ENCODE measurements around the gene DUSP8.
"Not testable (repeated sequence)": the region's sequence is repeated elsewhere in the genome, so short reads cannot be mapped to it uniquely, and the experiment has no call there.

DNA sequence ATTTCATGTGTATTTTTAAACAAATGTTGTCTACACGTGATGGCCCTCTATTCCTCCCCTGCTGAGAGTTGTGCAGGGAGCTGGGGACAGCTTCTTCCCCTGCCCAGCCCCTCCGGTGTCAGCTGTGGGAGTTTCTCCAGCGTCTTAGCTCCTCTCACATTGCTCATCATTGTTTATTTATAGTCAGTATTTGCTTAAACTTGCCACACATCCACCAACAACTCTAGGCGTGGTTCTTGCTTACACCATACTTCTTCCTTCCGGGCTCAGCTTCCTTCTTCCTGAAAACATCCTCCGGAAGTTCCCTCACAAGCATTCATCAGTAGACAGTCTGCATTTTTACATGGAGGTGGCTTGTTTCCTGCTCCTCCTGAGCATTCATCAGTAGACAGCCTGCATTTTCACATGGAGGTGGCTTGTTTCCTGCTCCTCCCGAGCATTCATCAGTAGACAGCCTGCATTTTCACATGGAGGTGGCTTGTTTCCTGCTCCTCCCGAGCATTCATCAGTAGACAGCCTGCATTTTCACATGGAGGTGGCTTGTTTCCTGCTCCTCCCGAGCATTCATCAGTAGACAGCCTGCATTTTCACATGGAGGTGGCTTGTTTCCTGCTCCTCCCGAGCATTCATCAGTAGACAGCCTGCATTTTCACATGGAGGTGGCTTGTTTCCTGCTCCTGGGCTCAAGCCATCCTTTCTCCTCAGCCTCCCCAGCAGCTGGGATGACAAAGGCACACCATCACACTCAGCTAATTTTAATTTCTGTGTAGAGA lies 17.3 kb upstream of the DUSP8 start:
- TF ChIP-seq, protein P1, sequence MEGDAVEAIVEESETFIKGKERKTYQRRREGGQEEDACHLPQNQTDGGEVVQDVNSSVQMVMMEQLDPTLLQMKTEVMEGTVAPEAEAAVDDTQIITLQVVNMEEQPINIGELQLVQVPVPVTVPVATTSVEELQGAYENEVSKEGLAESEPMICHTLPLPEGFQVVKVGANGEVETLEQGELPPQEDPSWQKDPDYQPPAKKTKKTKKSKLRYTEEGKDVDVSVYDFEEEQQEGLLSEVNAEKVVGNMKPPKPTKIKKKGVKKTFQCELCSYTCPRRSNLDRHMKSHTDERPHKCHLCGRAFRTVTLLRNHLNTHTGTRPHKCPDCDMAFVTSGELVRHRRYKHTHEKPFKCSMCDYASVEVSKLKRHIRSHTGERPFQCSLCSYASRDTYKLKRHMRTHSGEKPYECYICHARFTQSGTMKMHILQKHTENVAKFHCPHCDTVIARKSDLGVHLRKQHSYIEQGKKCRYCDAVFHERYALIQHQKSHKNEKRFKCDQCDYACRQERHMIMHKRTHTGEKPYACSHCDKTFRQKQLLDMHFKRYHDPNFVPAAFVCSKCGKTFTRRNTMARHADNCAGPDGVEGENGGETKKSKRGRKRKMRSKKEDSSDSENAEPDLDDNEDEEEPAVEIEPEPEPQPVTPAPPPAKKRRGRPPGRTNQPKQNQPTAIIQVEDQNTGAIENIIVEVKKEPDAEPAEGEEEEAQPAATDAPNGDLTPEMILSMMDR (conservative IDR thresholded peaks at IDR 0.05), result not testable (repeated sequence)
- TF ChIP-seq ZFX (IDR thresholded peaks at IDR 0.05), result not testable (repeated sequence)

All from C4-2B (cell line).